GM12865 (cell line): ENCODE measurements around the gene TBK1.
"Not testable (repeated sequence)": the region's sequence is repeated elsewhere in the genome, so short reads cannot be mapped to it uniquely, and the experiment has no call there.

Source experiments
- DNase-seq: peaks from one replicate; pipeline ENCODE4 v3.0.0; 2010; ENCODE audit warnings: low read depth
- H3K4me3 ChIP-seq: 2 replicates; pipeline ENCODE4 v1.5.1; 2011; ENCODE audit warnings: mild to moderate bottlenecking, low read depth, low read length, control low read depth
- TF ChIP-seq, protein P1 (sequence below): IDR thresholded peaks from 2 replicates; pipeline ENCODE4 v1.5.1; 2011; ENCODE audit warnings: low read length, control low read depth, low read depth, inconsistent platforms; ENCODE audit not compliant: insufficient read depth; ENCODE audit errors: missing control alignments

The TBK1 gene

DNA sequence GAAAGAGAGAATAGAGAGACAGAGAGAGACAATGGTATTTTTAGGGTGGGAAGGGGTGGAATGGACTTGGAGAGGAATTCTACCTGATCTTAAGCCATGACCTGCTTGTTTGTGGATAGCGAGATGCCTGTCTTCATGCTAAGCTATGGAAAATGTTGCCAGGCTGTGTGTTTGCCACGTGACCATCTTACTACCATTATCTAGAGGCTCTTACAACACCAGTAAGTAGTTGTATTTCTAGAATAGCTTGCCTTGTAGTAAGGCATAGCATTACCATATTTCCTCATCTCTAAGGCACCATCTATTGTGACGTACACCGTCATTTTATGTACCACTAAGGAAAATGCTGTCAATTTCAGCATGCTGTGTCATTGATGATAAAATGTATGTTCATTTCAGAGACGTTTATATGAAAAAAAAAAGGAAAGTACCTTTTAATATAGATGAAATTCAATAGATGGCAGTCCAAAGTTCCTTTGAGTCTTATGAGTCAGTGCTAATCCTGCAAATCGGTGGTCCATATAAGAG, 82.8 kb downstream of the TBK1 start:
- no peak overlapping the region for H3K4me3 ChIP-seq
- TF ChIP-seq, protein P1, sequence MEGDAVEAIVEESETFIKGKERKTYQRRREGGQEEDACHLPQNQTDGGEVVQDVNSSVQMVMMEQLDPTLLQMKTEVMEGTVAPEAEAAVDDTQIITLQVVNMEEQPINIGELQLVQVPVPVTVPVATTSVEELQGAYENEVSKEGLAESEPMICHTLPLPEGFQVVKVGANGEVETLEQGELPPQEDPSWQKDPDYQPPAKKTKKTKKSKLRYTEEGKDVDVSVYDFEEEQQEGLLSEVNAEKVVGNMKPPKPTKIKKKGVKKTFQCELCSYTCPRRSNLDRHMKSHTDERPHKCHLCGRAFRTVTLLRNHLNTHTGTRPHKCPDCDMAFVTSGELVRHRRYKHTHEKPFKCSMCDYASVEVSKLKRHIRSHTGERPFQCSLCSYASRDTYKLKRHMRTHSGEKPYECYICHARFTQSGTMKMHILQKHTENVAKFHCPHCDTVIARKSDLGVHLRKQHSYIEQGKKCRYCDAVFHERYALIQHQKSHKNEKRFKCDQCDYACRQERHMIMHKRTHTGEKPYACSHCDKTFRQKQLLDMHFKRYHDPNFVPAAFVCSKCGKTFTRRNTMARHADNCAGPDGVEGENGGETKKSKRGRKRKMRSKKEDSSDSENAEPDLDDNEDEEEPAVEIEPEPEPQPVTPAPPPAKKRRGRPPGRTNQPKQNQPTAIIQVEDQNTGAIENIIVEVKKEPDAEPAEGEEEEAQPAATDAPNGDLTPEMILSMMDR = no peak

DNA sequence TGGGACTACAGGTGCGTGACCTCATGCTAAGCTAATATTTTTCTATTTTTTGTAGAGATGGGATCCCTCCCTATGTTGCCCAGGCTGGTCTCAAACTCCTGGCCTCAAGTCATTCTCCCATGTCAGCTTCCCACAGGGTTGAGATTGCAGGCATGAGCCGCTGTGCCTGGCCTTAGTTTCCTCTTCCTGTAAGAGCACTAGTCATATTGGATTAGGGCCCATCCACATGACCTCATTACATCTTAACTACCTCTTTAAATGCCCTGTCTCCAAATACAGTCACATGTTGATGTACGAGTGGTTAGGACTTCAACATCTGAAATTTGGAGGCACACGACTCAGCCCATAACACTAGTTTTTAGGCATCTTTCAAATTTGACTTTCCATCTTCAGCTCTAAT, 86.2 kb downstream of the TBK1 start:
- DNase-seq = no peak
- no peak overlapping the region for H3K4me3 ChIP-seq
- TF ChIP-seq, protein P1 = no peak

More for the DNA sequence above, 82.8 kb downstream of the TBK1 start:
- DNase-seq = no peak

DNA sequence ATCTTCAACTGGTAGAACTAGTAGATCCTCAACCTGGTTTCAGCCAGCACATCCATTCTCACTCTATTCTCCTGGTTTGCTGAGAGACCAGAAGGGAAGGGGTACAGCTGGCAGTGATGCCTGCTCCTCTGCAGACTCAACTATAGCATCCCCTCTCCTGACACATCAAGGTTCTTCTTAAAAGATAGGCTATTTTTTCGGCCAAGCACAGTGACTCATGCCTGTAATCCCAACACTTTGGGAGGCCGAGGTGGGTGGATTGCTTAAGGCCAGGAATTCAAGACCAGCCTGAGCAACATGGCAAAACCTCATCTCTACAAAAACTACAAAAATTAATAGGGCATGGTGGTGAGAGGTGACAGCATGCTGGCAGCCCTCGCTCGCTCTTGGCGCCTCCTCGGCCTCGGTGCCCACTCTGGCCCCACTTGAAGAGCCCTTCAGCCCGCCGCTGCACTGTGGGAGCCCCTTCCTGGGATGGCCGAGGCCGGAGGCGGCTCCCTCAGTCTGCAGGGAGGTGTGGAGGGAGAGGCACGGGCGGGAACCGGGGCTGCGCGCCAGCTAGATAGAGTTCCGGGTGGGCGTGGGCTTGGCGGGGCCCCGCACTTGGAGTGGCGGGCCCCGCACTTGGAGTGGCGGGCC, 90.6 kb downstream of the TBK1 start:
- DNase-seq = not testable (repeated sequence)

DNA sequence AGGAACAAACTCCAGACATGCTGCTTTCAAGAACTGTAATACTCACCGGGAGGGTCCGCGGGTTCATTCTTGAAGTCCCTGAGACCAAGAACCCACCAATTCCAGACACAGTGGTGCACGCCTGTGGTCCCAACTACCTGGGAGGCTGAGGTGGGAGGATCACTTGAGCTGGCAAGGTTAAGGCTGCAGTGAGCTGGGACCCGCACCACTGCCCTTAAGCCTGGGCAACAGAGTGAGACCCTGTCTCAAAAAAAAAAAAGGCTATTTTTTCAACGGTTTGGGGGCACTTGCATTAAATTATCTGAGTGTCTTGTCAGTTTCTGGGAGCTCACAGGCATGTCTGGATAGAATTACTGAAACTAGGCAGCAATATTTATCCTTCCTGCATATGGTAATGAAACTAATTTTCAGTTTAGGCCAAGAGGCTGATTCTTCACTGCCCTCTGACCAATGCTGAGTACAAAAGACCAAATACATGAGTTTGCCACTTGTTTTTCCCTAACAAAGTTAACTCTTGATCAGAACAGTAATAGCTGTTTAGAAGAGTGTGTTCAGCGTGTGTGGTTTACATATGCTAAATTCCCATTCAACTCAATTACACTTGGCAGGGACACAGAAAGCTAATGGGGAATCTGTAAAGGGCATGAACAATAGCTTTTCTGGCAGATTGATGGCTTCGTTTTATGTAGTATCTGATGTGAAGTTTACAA, 92.6 kb downstream of the TBK1 start:
- TF ChIP-seq, protein P1 = no peak
- no peak for DNase-seq
- no peak overlapping the region for H3K4me3 ChIP-seq

More for the DNA sequence above, 90.6 kb downstream of the TBK1 start:
- not testable (repeated sequence) for H3K4me3 ChIP-seq

DNA sequence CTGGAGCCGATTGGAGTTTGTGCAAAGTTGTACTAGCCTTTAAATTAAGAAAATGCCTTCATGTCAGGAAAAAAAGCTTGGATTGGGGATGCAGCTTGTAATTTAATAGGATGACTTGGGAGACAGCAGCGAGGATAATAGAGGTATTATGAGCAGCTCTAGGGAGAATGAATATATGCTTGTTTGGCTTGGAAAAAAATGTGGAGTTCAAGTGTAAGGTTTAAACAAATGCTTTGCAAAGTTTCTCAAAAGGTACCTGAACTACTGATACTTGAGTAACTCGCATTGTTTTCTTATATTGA, 93.1 kb downstream of the TBK1 start:
- no peak for DNase-seq
- no peak overlapping the region for H3K4me3 ChIP-seq
- TF ChIP-seq, protein P1 = no peak

DNA sequence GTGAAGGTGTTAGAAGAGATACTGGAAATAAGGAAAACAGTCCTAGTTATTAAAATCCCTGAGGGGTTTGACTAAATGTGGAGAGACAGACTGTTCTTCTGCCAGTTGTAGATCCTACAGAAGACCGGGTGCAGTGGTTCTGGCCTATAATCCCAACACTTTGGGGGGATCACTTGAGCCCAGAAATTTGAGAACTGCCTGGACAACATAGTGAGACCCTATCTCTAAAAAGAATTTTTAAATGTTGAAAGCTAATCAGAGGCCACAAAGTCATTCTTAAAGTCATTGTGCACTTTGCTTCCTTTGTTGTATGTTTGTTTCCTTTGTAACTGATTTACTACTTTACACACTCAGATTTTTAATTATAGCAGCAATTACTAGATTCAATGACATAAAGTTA, 97.2 kb downstream of the TBK1 start:
- no peak overlapping the region for H3K4me3 ChIP-seq
- DNase-seq = no peak
- TF ChIP-seq, protein P1 = no peak

DNA sequence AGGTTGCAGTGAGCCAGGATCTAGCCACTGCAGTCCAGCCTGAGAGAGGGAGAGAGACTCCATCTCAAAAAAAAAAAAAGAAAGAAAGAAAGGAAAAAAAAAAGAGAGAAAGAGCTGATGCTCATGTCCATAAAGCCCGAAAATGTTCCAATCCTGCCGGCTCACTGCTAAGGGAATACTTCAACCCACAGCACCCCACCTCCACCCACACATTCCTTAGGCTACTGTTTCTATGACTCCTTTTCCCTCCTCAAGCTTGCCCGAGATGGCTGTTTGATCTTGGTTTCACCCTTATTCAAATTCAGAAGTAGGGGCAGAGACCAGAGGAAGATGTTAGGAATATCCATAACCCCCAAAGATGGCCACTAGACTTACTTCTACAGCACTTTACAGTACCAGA, 98.8 kb downstream of the TBK1 start:
- no peak for DNase-seq
- H3K4me3 ChIP-seq = no peak overlapping the region
- TF ChIP-seq, protein P1 = no peak
